Uterus (tissue), 2 donors: Measurements from ENCODE around the gene MS4A7.

Experiments
- POLR2A ChIP-seq, 2 donors: fragments of 450-650 bp; IDR thresholded peaks; one replicate each; pipeline ENCODE4 v1.6.1; 2016; ENCODE audit warnings: antibody characterized with exemption in 2 of 2, mild to moderate bottlenecking in 1 of 2, moderate library complexity in 1 of 2
- TF ChIP-seq, protein P1 (sequence below), 4 experiments: fragments of 200-600 bp in 2 of 4; fragments of 450-650 bp in 2 of 4; sonication (generic) in 2 of 4; IDR thresholded peaks; one replicate each; pipeline ENCODE4 v1.5.1; 2016 to 2019; ENCODE audit warnings: antibody characterized with exemption in 4 of 4, mild to moderate bottlenecking in 2 of 4, moderate library complexity in 1 of 4

DNA sequence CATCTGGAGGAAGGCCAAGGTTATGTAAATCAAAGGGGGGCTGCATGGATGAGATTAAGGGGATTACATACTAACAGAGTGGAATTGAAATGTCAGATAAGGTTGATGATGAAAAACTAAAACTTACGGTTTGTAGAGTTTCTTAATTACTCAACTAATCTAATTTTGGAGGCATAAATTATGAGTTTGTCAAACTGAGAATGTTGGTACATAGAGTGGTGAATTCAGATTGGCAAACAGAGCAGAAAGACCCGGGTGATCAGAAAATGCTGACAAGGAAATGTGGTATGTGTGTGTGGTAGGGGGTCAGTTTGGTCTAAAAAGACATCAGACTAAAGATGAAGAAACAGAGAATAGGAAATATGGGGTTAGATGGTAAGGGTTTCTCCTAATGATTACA is 40.3 kb upstream of the MS4A7 start:
- TF ChIP-seq, protein P1, sequence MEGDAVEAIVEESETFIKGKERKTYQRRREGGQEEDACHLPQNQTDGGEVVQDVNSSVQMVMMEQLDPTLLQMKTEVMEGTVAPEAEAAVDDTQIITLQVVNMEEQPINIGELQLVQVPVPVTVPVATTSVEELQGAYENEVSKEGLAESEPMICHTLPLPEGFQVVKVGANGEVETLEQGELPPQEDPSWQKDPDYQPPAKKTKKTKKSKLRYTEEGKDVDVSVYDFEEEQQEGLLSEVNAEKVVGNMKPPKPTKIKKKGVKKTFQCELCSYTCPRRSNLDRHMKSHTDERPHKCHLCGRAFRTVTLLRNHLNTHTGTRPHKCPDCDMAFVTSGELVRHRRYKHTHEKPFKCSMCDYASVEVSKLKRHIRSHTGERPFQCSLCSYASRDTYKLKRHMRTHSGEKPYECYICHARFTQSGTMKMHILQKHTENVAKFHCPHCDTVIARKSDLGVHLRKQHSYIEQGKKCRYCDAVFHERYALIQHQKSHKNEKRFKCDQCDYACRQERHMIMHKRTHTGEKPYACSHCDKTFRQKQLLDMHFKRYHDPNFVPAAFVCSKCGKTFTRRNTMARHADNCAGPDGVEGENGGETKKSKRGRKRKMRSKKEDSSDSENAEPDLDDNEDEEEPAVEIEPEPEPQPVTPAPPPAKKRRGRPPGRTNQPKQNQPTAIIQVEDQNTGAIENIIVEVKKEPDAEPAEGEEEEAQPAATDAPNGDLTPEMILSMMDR (IDR thresholded peaks at IDR 0.05) = no peak
- no peak for TF ChIP-seq POLR2A (IDR thresholded peaks at IDR 0.05)
